K562 (cell line): ENCODE measurements around the gene TFE3. TPM values are rescaled to one million over a fixed set of nuclear protein-coding genes. Genes with fewer than 3 reads are reported as not detected.

Source experiments
- ATAC-seq: fragments of 200-7000 bp; cut with Tn5 transposase; 3 replicates; pipeline ENCODE4 v1.9.1; 2020; ENCODE audit warnings: moderate library complexity
- BruUV-seq: library from RNA; stranded (reverse); fragments of 400-500 nt; replicated peaks from 2 replicates; lab custom pipeline; 2021; lab: Mats Ljungman, UMichigan
- CTCF ChIA-PET: fragments of 300-600 bp; formaldehyde crosslinking; extraction: SDS; loops from one replicate; lab custom pipeline; 2021; ENCODE audit warnings: low intra/inter-chr PET ratio; lab: Yijun Ruan, JAX
- POLR2A ChIA-PET: fragments of 300-600, 350-650 bp; sonication (Branson Sonifier 250); formaldehyde crosslinking; extraction: SDS; loops from one replicate; lab custom pipeline; 2021; ENCODE audit warnings: antibody characterized with exemption, inconsistent platforms; lab: Yijun Ruan, JAX
- DNase-seq, 4 experiments: peaks; one replicate each; pipeline versions ENCODE4 v3.0.0 to v3.0.0-alpha.2; 2011 to 2018; ENCODE audit warnings: low spot score in 3 of 4, mixed read lengths in 3 of 4; ENCODE audit errors: extremely low read depth in 1 of 4
- FAIRE-seq: peaks from 2 replicates; lab custom pipeline; 2011; peaks lifted over from hg19 to GRCh38; lab: Jason Lieb, UNC
- H2AFZ ChIP-seq: 2 replicates; pipeline ENCODE4 v1.6.0; 2011; ENCODE audit warnings: low read depth, low read length, control low read depth, inconsistent platforms
- H3K27ac ChIP-seq: fragments of 200-600 bp; 3 replicates; pipeline ENCODE4 v1.8.0; 2011; ENCODE audit warnings: low read depth, mild to moderate bottlenecking, control low read depth, inconsistent platforms, low read length, moderate library complexity, mixed read lengths; ENCODE audit errors: extremely low read depth
- H3K27me3 ChIP-seq, 2 experiments: fragments of 300-600 bp in 1 of 2; 2 replicates in 1 of 2; 3 replicates in 1 of 2; pipeline versions ENCODE4 v1.6.0 to v1.8.0; 2011; ENCODE audit warnings: inconsistent platforms in 2 of 2, low read length in 2 of 2, mild to moderate bottlenecking in 1 of 2, mixed read lengths in 1 of 2, moderate library complexity in 1 of 2; ENCODE audit not compliant: control insufficient read depth in 2 of 2, insufficient read depth in 2 of 2
- H3K36me3 ChIP-seq: fragments of 300-600 bp; 3 replicates; pipeline ENCODE4 v1.8.0; 2011; ENCODE audit warnings: mild to moderate bottlenecking, low read length, inconsistent platforms; ENCODE audit not compliant: control insufficient read depth, insufficient read depth
- H3K4me1 ChIP-seq, 2 experiments: fragments of 200-600 bp in 1 of 2; replicated peaks in 1 of 2; 2 replicates in 1 of 2; 3 replicates in 1 of 2; pipeline versions ENCODE4 v1.5.1 to v1.8.0; 2011; ENCODE audit warnings: inconsistent platforms in 2 of 2, low read length in 2 of 2, mild to moderate bottlenecking in 1 of 2, mixed read lengths in 1 of 2, moderate library complexity in 1 of 2; ENCODE audit not compliant: control insufficient read depth in 2 of 2, insufficient read depth in 2 of 2
- H3K4me2 ChIP-seq: 2 replicates; pipeline ENCODE4 v1.6.1; 2011; ENCODE audit warnings: low read length, control low read depth, inconsistent platforms, mixed read lengths; ENCODE audit not compliant: insufficient read depth
- H3K4me3 ChIP-seq: fragments of 200-600 bp; sonication (generic), shearing (Covaris generic); 2 replicates; pipeline ENCODE4 v1.5.1; 2016; ENCODE audit warnings: control low read depth, inconsistent platforms
- H3K79me2 ChIP-seq: fragments of 200-600 bp; 3 replicates; pipeline ENCODE4 v1.8.0; 2011; ENCODE audit warnings: low read length, inconsistent platforms; ENCODE audit not compliant: control insufficient read depth, insufficient read depth
- H3K9ac ChIP-seq, 2 experiments: 2 replicates each; pipeline versions ENCODE4 v1.6.0 to v1.6.1; 2011; ENCODE audit warnings: low read depth in 2 of 2, low read length in 2 of 2, control low read depth in 1 of 2, inconsistent platforms in 1 of 2, mild to moderate bottlenecking in 1 of 2, mixed read lengths in 1 of 2; ENCODE audit not compliant: insufficient read depth in 1 of 2
- H3K9me1 ChIP-seq: one replicate; pipeline ENCODE4 v1.6.0; 2011; ENCODE audit warnings: inconsistent platforms, mild to moderate bottlenecking, low read length, moderate library complexity; ENCODE audit not compliant: control insufficient read depth, insufficient read depth
- H3K9me3 ChIP-seq: replicated peaks from 2 replicates; pipeline ENCODE4 v1.5.1; 2011; ENCODE audit warnings: low read depth, low read length, inconsistent platforms; ENCODE audit not compliant: control insufficient read depth, insufficient read depth
- H4K20me1 ChIP-seq: replicated peaks from 2 replicates; pipeline ENCODE4 v1.6.1; 2011; ENCODE audit warnings: low read length, inconsistent platforms, mixed read lengths; ENCODE audit not compliant: control insufficient read depth, insufficient read depth
- BHLHE40 ChIP-seq: IDR thresholded peaks from 2 replicates; pipeline ENCODE4 v1.6.1; 2011; ENCODE audit warnings: low read length, improper control_type of control experiment
- MIER1 ChIP-seq: fragments of 450-650 bp; IDR thresholded peaks from 2 replicates; pipeline ENCODE4 v1.6.1; 2016; ENCODE audit warnings: antibody characterized with exemption, mild to moderate bottlenecking, low read depth
- NFIC ChIP-seq: fragments of 450-650 bp; IDR thresholded peaks from 2 replicates; pipeline ENCODE4 v1.6.1; 2017; ENCODE audit warnings: mild to moderate bottlenecking, inconsistent platforms
- RUNX1 ChIP-seq: sonication (generic); IDR thresholded peaks from 2 replicates; pipeline ENCODE4 v1.6.1; 2016; ENCODE audit warnings: antibody characterized with exemption, low read depth
- SAFB ChIP-seq: fragments of 200-400 bp; formaldehyde crosslinking; IDR thresholded peaks from 2 replicates; pipeline ENCODE4 v1.6.1; 2017; ENCODE audit warnings: low read depth, low read length, borderline replicate concordance
- SMAD2 ChIP-seq: fragments of 150-350 bp; IDR thresholded peaks from 2 replicates; pipeline ENCODE4 v1.6.1; 2014; ENCODE audit warnings: low read depth, mild to moderate bottlenecking, low read length
- SRSF9 ChIP-seq: fragments of 200-400 bp; formaldehyde crosslinking; IDR thresholded peaks from 2 replicates; pipeline ENCODE4 v1.6.1; 2017; ENCODE audit warnings: low read depth, low read length, borderline replicate concordance
- TBP ChIP-seq: optimal IDR thresholded peaks from 2 replicates; pipeline ENCODE3; 2011; ENCODE audit warnings: low read depth, low read length, improper control_type of control experiment
- TSC22D4 ChIP-seq: fragments of 450-650 bp; IDR thresholded peaks from 2 replicates; pipeline ENCODE4 v1.6.1; 2016; ENCODE audit warnings: missing genetic modification characterization, missing biosample characterization, control low read depth
- ZBTB12 ChIP-seq: fragments of 250-450 bp; sonication (Bioruptor Pico); IDR thresholded peaks from 2 replicates; pipeline ENCODE4 v1.4.0; 2020
- ZSCAN32 ChIP-seq: fragments of 450-650 bp; formaldehyde crosslinking; IDR thresholded peaks from 2 replicates; pipeline ENCODE4 v1.4.0; 2020; ENCODE audit warnings: mild to moderate bottlenecking, moderate library complexity
- WGBS: fragments of 100-300 bp; shearing (Covaris generic); methylation state at CpG from one replicate; pipeline ENCODE4 v1.1.6; 2016; ENCODE audit warnings: low coverage, mixed read lengths; ENCODE audit not compliant: insufficient coverage; ENCODE audit errors: missing lambda C conversion rate; 5-methylcytosine and 5-hydroxymethylcytosine counted together
- in situ Hi-C: fragments of 300-500 bp; cut with MboI; formaldehyde crosslinking; loops from 4 replicates; pipeline ENCODE4 v1.15.0; 2018; ENCODE audit warnings: inconsistent platforms, mixed read lengths
- intact Hi-C: fragments of 100-400 bp; cut with micrococcal nuclease; formaldehyde crosslinking; loops from 2 replicates; pipeline ENCODE4 v1.14.2; 2022
- polyA plus RNA-seq, 8 experiments: library from polyadenylated mRNA; depleted of rRNA in 4 of 8; stranded (reverse) in 5 of 8; unstranded in 3 of 8; fragments of >200 nt; fragmentation: Nextera tagmentation in 2 of 8; fragmentation: Illumina TruSeq in 1 of 8; extraction: Ambion mirVana in 2 of 8; extraction: Trizol in 1 of 8; gene quantifications; 2 replicates each; pipeline versions ENCODE4 v1.2.1 to v1.2.3, GENCODE V29; 2011 to 2014; ENCODE audit warnings: inconsistent platforms in 1 of 8, missing spikeins in 1 of 8
- total RNA-seq, 7 experiments: library from RNA; depleted of rRNA in 6 of 7; stranded (reverse); fragments of >200 nt in 6 of 7; fragmentation: Illumina TruSeq in 2 of 7; extraction: Trizol in 2 of 7; gene quantifications; 2 replicates each; pipeline versions ENCODE4 v1.2.1 to v1.2.3, GENCODE V29; 2011 to 2021; ENCODE audit warnings: low replicate concordance in 1 of 7
- TF ChIP-seq, protein P1 (sequence below): fragments of 250-450 bp; sonication (Bioruptor Pico); IDR thresholded peaks from 2 replicates; pipeline ENCODE4 v1.5.0; 2021; ENCODE audit warnings: mild to moderate bottlenecking, borderline replicate concordance

TFE3 gene
- total and polyA plus RNA-seq, 9 of the 15 experiments (the other 6 are each of a cell fraction or from before 2014, with no cell fraction given), result 1.9 to 20.3 (median 11.9) TPM

GRCh38 chrX:49059201-49059600 is 16.0 kb upstream of the TFE3 start:
- no peak overlapping the region for H3K4me2 ChIP-seq
- no peak overlapping the region for H3K27ac ChIP-seq
- H3K27me3 ChIP-seq, result no peaks in the 10 kb centered on the region
- WGBS, result no CpG with 5 or more reads among the region's 6 CpGs
- no peaks in the 10 kb centered on the region; the same call in 2 of the 3 replicates for H3K79me2 ChIP-seq
- no peak for TF ChIP-seq TSC22D4
- TF ChIP-seq NFIC, result no peak
- no peak for TF ChIP-seq ZBTB12 (CRISPR knock-in tag)
- no peak for TF ChIP-seq TBP
- no peak for TF ChIP-seq SAFB
- TF ChIP-seq SMAD2, result no peak
- TF ChIP-seq SRSF9, result no peak
- no peak for TF ChIP-seq BHLHE40
- no peak for TF ChIP-seq MIER1
- no peak for TF ChIP-seq ZSCAN32 (CRISPR knock-in tag)
- no peak for TF ChIP-seq RUNX1
- TF ChIP-seq, protein P1, sequence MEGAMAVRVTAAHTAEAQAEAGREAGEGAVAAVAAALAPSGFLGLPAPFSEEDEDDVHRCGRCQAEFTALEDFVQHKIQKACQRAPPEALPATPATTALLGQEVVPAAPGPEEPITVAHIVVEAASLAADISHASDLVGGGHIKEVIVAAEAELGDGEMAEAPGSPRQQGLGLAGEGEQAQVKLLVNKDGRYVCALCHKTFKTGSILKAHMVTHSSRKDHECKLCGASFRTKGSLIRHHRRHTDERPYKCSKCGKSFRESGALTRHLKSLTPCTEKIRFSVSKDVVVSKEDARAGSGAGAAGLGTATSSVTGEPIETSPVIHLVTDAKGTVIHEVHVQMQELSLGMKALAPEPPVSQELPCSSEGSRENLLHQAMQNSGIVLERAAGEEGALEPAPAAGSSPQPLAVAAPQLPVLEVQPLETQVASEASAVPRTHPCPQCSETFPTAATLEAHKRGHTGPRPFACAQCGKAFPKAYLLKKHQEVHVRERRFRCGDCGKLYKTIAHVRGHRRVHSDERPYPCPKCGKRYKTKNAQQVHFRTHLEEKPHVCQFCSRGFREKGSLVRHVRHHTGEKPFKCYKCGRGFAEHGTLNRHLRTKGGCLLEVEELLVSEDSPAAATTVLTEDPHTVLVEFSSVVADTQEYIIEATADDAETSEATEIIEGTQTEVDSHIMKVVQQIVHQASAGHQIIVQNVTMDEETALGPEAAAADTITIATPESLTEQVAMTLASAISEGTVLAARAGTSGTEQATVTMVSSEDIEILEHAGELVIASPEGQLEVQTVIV (CRISPR knock-in tag), result no peak
- no peak overlapping the region for H3K4me3 ChIP-seq
- no peaks in the 10 kb centered on the region for H3K36me3 ChIP-seq
- H2AFZ ChIP-seq, result no peak overlapping the region
- intact Hi-C loops, result no loop called here
- H4K20me1 ChIP-seq, result no peaks in the 10 kb centered on the region
- no peak for DNase-seq
- no TSS peak for BruUV-seq
- peaks cover 0 to 9% of the 10 kb centered on the region in 2 experiments; a peak in 3 of 5 replicates for H3K4me1 ChIP-seq
- no peak; the same call in 2 of the 3 replicates for ATAC-seq
- H3K9me1 ChIP-seq, result no peaks in the 10 kb centered on the region
- no peak for FAIRE-seq
- ChIA-PET CTCF (no interaction called here), POLR2A (interaction anchor here (0.6 to 1.0 kb wide), 2 partner anchors 9 to 119 kb away, joined by 3 read pairs; no protein-coding TSS in a partner anchor)
- no peaks in the 10 kb centered on the region for H3K9me3 ChIP-seq
- peak overlapping the region in 1 of 2 experiments; percentile 2; a peak in 1 of 4 replicates for H3K9ac ChIP-seq
- in situ Hi-C loops, result no loop called here
